22Rv1 (cell line): Measurements from ENCODE around the gene MMP20.

ENCODE experiments used
- CTCF ChIP-seq: fragments of 450-650 bp; IDR thresholded peaks from 2 replicates; pipeline ENCODE4 v1.5.1; 2017; ENCODE audit warnings: mild to moderate bottlenecking
- ZFX ChIP-seq: fragments of 450-650 bp; IDR thresholded peaks from 2 replicates; pipeline ENCODE4 v1.6.1; 2017; ENCODE audit warnings: antibody characterized with exemption, borderline replicate concordance

GRCh38 chr11:102552020-102552419, 73.1 kb downstream of the MMP20 start:
- TF ChIP-seq CTCF (no peak), ZFX (no peak)
